ENCODE data around the gene PGS1.

DNA sequence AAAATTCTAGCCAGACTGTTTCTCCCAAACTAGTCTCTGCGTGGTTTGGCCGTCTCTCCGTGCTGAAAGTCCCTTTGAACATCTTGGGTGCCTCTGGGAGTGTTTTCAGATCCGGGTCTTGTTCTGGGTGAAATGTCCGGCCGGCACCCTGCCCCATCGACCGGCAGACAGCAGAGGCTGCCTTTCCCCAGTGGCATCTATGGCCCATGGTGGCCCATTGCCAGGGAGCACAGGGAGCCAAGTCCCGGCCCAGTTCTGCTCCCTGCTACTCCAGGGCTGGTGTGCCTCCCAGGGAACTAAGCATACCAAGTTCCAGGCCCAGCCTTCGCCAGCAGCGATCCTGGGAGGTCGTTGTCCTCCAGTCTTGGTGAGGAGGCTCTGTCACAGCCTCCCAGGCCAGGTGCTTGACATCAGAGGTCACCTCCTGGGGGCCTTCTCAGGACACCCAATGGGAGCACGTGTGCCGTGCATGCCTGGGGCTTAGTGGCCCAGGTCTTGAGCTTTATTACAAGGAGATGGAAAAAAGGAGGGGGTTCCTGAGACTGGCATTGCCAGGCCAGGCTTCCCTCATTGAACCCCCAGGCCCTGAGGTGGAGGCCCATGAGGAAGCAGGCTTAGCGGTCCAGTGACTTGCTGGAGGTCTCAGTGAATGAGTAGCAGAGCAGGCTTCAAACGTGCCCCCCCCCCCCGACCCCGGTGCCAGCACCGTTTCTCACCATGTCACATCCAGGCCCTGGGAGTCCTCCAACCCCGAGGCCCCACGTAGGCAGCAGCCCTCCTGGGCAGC is 54.0 kb downstream of the PGS1 start:
- TF ChIP-seq EZH2phosphoT487 (conservative IDR thresholded peaks at IDR 0.05; ENCODE audit: low read length) = no peak
- TF ChIP-seq, protein P1, sequence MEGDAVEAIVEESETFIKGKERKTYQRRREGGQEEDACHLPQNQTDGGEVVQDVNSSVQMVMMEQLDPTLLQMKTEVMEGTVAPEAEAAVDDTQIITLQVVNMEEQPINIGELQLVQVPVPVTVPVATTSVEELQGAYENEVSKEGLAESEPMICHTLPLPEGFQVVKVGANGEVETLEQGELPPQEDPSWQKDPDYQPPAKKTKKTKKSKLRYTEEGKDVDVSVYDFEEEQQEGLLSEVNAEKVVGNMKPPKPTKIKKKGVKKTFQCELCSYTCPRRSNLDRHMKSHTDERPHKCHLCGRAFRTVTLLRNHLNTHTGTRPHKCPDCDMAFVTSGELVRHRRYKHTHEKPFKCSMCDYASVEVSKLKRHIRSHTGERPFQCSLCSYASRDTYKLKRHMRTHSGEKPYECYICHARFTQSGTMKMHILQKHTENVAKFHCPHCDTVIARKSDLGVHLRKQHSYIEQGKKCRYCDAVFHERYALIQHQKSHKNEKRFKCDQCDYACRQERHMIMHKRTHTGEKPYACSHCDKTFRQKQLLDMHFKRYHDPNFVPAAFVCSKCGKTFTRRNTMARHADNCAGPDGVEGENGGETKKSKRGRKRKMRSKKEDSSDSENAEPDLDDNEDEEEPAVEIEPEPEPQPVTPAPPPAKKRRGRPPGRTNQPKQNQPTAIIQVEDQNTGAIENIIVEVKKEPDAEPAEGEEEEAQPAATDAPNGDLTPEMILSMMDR (IDR thresholded peaks at IDR 0.05; ENCODE audit: insufficient read depth, low read length, poor library complexity, severe bottlenecking) = no peak
